HepG2 (cell line): Measurements from ENCODE around the gene ZDHHC18. TPM values are rescaled to one million over a fixed set of nuclear protein-coding genes. Genes with fewer than 3 reads are reported as not detected.

Experiments used
- CENPT ChIP-seq: sonication (generic); formaldehyde crosslinking; IDR thresholded peaks from 2 replicates; pipeline ENCODE4 v1.8.0; 2022; ENCODE audit warnings: low read depth, mild to moderate bottlenecking, moderate library complexity, missing genetic modification reagents
- KMT2A ChIP-seq: sonication (generic); formaldehyde crosslinking; IDR thresholded peaks from 2 replicates; pipeline ENCODE4 v1.4.0; 2020; ENCODE audit warnings: missing genetic modification reagents
- MEIS1 ChIP-seq: sonication (generic); formaldehyde crosslinking; IDR thresholded peaks from 2 replicates; pipeline ENCODE4 v1.9.0; 2021; ENCODE audit warnings: mild to moderate bottlenecking, missing genetic modification reagents, moderate library complexity, borderline replicate concordance
- PCBP1 ChIP-seq: fragments of 200-400 bp; formaldehyde crosslinking; IDR thresholded peaks from 2 replicates; pipeline ENCODE4 v1.6.1; 2017; ENCODE audit warnings: mild to moderate bottlenecking, low read depth, low read length, borderline replicate concordance
- RFXANK ChIP-seq: IDR thresholded peaks from 2 replicates; pipeline ENCODE4 v1.6.1; 2016
- RNF2 ChIP-seq: fragments of 450-650 bp; conservative IDR thresholded peaks from 2 replicates; pipeline ENCODE4 v1.6.1; 2016; ENCODE audit warnings: low read depth
- ZBTB3 ChIP-seq: sonication (generic); formaldehyde crosslinking; IDR thresholded peaks from 2 replicates; pipeline ENCODE4 v1.4.0; 2020; ENCODE audit warnings: low read depth, mild to moderate bottlenecking, moderate library complexity, missing genetic modification reagents, borderline replicate concordance
- polyA plus RNA-seq, 8 experiments: library from polyadenylated mRNA; depleted of rRNA in 3 of 8; stranded (reverse) in 7 of 8; unstranded in 1 of 8; fragments of >200 nt; fragmentation: Illumina TruSeq in 4 of 8; extraction: Trizol in 4 of 8; gene quantifications; 2 replicates each; pipeline versions ENCODE4 v1.2.1 to v1.2.3, GENCODE V29; 2011 to 2016; ENCODE audit warnings: low read depth in 4 of 8, missing spikeins in 1 of 8, mixed read lengths in 1 of 8; ENCODE audit not compliant: insufficient read depth in 1 of 8
- total RNA-seq, 5 experiments: library from RNA; depleted of rRNA; stranded (reverse); fragments of >200 nt; fragmentation: Illumina TruSeq; extraction: Trizol; gene quantifications; 2 replicates each; pipeline ENCODE4 v1.2.3, GENCODE V29; 2016; ENCODE audit warnings: low read depth in 1 of 5
- TF ChIP-seq, protein P1 (sequence below): sonication (generic); formaldehyde crosslinking; conservative IDR thresholded peaks from 2 replicates; pipeline ENCODE4 v1.8.0; 2022; ENCODE audit warnings: missing genetic modification reagents
- TF ChIP-seq, protein P2 (sequence below): sonication (generic); formaldehyde crosslinking; IDR thresholded peaks from 2 replicates; pipeline ENCODE4 v1.5.1; 2020; ENCODE audit warnings: mild to moderate bottlenecking, missing genetic modification reagents, borderline replicate concordance
- TF ChIP-seq, protein P3 (sequence below): sonication (generic); formaldehyde crosslinking; IDR thresholded peaks from 2 replicates; pipeline ENCODE4 v1.8.0; 2022; ENCODE audit warnings: missing genetic modification reagents, mild to moderate bottlenecking, borderline replicate concordance
- TF ChIP-seq, protein P4 (sequence below): sonication (generic); formaldehyde crosslinking; IDR thresholded peaks from one replicate; pipeline ENCODE4 v1.5.1; 2020; ENCODE audit warnings: mild to moderate bottlenecking, missing genetic modification reagents; ENCODE audit errors: not compliant biosample characterization
- TF ChIP-seq, protein P5 (sequence below): sonication (generic); formaldehyde crosslinking; conservative IDR thresholded peaks from 2 replicates; pipeline ENCODE4 v1.4.0; 2020; ENCODE audit warnings: missing genetic modification reagents

Gene ZDHHC18
- total and polyA plus RNA-seq, 2 of the 13 experiments (the other 11 are each of a cell fraction or from before 2014, with no cell fraction given) = 13.2 to 35.3 TPM

DNA sequence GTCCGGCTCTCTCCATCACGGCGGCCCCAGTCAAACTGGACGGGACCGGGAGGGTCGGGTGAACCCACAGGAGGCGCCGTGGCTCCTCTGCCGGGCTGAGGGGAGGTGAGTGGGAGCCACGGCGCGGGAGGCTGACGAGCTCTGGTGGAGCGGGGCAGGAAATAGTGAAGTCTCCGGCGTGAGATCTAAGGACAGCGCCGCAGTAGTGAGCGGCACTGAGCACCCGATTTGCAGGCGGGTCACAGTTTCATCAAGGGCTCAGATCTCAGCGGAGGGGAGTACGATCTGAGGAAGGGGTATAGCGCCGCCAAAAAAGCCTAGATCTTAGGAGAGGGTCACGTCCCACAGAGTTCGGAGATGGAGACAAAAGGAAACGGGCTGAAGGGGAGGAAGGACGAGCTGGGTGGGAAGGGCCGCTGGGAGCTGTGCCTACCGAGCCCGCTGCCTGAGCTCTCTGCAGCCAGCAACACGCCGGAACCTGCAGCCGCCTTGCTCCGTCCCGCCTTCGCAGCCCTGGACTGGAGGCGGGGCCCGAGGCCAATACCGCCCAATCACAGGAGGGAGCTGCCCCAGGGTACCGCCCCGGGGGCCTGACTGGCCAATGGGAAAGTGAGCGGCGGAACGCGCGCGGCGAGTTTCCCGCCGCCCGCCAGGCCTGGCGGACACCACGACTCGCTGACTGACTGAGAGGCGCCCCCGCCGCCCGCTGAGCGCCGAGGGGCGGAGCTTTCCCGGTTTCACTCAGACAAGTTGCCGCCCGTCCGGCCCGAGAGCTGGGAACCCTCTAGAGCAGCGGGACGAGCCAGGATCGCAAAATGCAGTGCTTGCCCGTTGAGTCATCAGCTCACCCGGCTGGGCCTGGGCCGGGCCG, 38.4 kb downstream of the ZDHHC18 start (continued):
- TF ChIP-seq PCBP1 = 0 out of 2 replicates have a peak, but pooled peaks have one; percentile 41
- peak; percentile 81 for TF ChIP-seq MEIS1 (CRISPR knock-in tag)
- TF ChIP-seq, protein P1, sequence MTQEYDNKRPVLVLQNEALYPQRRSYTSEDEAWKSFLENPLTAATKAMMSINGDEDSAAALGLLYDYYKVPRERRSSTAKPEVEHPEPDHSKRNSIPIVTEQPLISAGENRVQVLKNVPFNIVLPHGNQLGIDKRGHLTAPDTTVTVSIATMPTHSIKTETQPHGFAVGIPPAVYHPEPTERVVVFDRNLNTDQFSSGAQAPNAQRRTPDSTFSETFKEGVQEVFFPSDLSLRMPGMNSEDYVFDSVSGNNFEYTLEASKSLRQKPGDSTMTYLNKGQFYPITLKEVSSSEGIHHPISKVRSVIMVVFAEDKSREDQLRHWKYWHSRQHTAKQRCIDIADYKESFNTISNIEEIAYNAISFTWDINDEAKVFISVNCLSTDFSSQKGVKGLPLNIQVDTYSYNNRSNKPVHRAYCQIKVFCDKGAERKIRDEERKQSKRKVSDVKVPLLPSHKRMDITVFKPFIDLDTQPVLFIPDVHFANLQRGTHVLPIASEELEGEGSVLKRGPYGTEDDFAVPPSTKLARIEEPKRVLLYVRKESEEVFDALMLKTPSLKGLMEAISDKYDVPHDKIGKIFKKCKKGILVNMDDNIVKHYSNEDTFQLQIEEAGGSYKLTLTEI (CRISPR knock-in tag) = no peak
- TF ChIP-seq, protein P2, sequence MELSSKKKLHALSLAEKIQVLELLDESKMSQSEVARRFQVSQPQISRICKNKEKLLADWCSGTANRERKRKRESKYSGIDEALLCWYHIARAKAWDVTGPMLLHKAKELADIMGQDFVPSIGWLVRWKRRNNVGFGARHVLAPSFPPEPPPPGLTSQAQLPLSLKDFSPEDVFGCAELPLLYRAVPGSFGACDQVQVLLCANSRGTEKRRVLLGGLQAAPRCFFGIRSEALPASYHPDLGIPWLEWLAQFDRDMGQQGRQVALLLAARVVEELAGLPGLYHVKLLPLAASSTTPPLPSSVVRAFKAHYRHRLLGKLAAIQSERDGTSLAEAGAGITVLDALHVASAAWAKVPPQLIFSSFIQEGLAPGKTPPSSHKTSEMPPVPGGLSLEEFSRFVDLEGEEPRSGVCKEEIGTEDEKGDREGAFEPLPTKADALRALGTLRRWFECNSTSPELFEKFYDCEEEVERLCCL (CRISPR knock-in tag) = no peak
- no peak; the same call in 1 of the 2 replicates for TF ChIP-seq RNF2
- TF ChIP-seq RFXANK (CRISPR knock-in tag) = peak; percentile 50; the same call in 1 of the 2 replicates
- TF ChIP-seq, protein P3, sequence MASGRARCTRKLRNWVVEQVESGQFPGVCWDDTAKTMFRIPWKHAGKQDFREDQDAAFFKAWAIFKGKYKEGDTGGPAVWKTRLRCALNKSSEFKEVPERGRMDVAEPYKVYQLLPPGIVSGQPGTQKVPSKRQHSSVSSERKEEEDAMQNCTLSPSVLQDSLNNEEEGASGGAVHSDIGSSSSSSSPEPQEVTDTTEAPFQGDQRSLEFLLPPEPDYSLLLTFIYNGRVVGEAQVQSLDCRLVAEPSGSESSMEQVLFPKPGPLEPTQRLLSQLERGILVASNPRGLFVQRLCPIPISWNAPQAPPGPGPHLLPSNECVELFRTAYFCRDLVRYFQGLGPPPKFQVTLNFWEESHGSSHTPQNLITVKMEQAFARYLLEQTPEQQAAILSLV (CRISPR knock-in tag) = peak; percentile 92
- TF ChIP-seq CENPT (CRISPR knock-in tag) = peak; percentile 27; the same call in 1 of the 2 replicates
- TF ChIP-seq, protein P4, sequence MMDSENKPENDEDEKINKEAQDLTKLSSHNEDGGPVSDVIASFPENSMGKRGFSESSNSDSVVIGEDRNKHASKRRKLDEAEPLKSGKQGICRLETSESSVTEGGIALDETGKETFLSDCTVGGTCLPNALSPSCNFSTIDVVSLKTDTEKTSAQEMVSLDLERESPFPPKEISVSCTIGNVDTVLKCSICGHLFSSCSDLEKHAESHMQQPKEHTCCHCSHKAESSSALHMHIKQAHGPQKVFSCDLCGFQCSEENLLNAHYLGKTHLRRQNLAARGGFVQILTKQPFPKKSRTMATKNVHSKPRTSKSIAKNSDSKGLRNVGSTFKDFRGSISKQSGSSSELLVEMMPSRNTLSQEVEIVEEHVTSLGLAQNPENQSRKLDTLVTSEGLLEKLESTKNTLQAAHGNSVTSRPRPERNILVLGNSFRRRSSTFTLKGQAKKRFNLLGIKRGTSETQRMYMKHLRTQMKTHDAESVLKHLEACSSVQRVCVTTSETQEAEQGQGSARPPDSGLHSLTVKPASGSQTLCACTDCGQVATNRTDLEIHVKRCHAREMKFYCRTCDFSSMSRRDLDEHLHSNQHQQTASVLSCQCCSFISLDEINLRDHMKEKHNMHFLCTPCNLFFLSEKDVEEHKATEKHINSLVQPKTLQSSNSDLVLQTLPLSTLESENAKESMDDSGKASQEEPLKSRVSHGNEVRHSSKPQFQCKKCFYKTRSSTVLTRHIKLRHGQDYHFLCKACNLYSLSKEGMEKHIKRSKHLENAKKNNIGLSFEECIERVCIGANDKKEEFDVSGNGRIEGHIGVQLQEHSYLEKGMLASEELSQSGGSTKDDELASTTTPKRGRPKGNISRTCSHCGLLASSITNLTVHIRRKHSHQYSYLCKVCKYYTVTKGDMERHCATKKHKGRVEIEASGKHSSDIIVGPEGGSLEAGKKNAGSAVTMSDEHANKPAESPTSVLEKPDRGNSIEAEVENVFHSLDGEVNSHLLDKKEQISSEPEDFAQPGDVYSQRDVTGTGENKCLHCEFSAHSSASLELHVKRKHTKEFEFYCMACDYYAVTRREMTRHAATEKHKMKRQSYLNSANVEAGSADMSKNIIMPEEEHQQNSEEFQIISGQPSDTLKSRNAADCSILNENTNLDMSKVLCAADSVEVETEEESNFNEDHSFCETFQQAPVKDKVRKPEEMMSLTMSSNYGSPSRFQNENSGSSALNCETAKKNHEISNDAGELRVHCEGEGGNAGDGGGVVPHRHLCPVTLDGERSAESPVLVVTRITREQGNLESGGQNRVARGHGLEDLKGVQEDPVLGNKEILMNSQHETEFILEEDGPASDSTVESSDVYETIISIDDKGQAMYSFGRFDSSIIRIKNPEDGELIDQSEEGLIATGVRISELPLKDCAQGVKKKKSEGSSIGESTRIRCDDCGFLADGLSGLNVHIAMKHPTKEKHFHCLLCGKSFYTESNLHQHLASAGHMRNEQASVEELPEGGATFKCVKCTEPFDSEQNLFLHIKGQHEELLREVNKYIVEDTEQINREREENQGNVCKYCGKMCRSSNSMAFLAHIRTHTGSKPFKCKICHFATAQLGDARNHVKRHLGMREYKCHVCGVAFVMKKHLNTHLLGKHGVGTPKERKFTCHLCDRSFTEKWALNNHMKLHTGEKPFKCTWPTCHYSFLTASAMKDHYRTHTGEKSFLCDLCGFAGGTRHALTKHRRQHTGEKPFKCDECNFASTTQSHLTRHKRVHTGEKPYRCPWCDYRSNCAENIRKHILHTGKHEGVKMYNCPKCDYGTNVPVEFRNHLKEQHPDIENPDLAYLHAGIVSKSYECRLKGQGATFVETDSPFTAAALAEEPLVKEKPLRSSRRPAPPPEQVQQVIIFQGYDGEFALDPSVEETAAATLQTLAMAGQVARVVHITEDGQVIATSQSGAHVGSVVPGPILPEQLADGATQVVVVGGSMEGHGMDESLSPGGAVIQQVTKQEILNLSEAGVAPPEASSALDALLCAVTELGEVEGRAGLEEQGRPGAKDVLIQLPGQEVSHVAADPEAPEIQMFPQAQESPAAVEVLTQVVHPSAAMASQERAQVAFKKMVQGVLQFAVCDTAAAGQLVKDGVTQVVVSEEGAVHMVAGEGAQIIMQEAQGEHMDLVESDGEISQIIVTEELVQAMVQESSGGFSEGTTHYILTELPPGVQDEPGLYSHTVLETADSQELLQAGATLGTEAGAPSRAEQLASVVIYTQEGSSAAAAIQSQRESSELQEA (CRISPR knock-in tag) = no peak
- TF ChIP-seq, protein P5, sequence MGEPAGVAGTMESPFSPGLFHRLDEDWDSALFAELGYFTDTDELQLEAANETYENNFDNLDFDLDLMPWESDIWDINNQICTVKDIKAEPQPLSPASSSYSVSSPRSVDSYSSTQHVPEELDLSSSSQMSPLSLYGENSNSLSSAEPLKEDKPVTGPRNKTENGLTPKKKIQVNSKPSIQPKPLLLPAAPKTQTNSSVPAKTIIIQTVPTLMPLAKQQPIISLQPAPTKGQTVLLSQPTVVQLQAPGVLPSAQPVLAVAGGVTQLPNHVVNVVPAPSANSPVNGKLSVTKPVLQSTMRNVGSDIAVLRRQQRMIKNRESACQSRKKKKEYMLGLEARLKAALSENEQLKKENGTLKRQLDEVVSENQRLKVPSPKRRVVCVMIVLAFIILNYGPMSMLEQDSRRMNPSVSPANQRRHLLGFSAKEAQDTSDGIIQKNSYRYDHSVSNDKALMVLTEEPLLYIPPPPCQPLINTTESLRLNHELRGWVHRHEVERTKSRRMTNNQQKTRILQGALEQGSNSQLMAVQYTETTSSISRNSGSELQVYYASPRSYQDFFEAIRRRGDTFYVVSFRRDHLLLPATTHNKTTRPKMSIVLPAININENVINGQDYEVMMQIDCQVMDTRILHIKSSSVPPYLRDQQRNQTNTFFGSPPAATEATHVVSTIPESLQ (CRISPR knock-in tag) = no peak
- no peak for TF ChIP-seq ZBTB3 (CRISPR knock-in tag)
- TF ChIP-seq KMT2A = no peak
